Measurements from ENCODE around the gene LCN12.
"Not testable (repeated sequence)": the region's sequence is repeated elsewhere in the genome, so short reads cannot be mapped to it uniquely, and the experiment has no call there.

Gene LCN12

DNA sequence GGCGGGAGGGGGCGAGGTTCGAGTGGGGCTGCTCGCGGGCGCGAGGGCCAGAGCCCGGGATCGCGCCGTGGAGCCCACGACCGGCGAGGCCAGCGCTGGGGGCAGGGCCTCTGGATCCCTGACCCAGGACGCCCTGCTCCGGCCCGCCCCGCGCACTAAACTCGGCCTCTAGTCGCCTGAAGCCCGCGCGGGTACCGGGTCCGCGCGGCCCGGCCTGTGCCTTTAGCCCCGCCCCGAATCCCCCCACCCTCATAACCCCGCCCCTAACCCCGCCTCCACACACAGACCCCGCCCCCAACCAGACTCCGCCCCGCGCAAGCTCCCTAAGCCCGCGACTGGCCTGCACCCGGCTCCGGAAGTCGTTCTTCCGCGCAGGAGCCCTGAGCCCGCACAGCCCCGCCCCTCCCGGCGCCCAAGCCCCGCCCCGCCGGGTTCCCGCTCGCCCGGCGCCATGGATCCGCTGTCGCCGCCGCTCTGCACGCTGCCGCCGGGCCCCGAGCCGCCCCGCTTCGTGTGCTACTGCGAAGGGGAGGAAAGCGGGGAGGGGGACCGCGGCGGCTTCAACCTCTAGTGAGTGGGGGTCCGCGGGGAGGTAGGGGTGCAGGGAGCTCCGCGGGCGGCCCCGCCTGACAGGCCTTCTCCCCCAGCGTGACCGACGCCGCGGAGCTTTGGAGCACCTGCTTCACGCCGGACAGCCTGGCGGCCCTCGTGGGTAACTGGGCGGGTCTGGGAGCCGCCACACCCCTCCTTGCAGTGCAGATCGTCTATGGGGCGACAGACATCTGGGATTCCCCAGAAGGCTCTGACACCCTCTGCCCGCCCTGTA is 40.1 kb downstream of the LCN12 start, which contains the start of gene PAXX:
Gene PAXX, plus strand, starts transcription at position 430 of the 826 bp plus-strand sequence. Its CDS starts 22 bp downstream, at position 452.
- peak; percentile 66 for DNase-seq

DNA sequence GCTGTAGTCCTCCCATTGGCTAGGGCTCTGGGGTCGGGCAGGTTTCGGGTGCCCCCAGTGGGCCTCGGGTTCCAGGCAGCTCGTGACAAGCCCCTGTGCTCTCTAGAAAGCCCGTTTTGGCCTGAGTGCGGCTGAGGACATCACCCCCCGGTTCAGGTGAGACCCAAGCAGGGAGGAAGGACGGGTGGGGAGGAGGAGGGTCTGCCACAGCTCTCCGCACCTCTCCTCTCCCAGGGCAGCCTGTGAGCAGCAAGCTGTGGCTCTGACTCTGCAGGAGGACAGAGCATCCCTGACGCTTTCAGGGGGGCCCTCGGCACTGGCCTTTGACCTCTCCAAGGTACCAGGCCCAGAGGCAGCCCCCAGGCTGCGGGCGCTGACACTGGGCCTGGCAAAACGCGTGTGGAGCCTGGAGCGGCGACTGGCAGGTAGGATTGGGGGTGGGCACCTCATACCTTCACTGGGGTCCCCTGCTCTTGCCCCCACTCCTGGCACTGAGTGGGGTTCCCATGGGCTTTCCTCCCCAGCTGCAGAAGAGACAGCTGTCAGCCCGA is 40.8 kb downstream of the LCN12 start:
- DNase-seq, result no peak

DNA sequence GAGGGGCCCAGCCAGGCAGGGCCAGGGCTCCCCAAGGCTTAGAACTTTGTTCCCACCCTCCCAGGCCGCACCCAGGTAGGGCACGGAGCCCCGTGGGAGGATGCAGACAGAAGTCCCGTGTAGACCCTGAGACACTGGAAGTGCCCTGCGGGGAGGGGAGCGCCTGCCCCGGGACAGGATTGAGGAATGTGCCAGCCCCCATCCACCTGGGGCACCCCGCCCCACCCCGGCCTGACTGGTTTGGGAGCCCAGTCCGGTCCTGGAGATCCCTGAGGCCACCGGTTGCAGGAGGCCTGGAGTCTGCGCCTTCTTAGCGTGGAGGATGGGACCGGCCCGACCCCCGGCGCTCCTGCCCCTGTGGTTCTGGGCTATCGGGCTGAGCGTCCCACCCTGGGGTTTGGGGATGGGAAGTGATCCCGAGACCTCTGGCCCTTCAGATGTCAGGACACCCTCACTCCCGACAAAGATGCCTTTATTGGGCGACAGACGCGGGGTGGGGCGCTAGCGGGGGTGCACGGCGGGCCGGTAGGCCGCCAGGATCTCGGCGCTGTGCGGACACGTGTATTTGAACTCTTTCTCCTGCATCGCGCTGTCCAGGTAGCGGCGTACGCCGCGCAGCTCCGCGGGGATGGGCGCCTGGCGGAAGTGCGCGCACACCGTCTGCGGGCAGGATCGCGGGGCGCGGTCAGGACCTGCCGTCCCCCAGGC is 42.3 kb downstream of the LCN12 start:
- no peak for DNase-seq

- peak; percentile 17 for DNase-seq
Observed at GRCh38 chr9:136994888-136995230, 42.8 kb downstream of the LCN12 start.

- DNase-seq, result no peak
Observed at GRCh38 chr9:136995362-136995761, 43.3 kb downstream of the LCN12 start.

GRCh38 chr9:136995772-136996311 is 43.8 kb downstream of the LCN12 start:
- peak; percentile 29 for DNase-seq

DNA sequence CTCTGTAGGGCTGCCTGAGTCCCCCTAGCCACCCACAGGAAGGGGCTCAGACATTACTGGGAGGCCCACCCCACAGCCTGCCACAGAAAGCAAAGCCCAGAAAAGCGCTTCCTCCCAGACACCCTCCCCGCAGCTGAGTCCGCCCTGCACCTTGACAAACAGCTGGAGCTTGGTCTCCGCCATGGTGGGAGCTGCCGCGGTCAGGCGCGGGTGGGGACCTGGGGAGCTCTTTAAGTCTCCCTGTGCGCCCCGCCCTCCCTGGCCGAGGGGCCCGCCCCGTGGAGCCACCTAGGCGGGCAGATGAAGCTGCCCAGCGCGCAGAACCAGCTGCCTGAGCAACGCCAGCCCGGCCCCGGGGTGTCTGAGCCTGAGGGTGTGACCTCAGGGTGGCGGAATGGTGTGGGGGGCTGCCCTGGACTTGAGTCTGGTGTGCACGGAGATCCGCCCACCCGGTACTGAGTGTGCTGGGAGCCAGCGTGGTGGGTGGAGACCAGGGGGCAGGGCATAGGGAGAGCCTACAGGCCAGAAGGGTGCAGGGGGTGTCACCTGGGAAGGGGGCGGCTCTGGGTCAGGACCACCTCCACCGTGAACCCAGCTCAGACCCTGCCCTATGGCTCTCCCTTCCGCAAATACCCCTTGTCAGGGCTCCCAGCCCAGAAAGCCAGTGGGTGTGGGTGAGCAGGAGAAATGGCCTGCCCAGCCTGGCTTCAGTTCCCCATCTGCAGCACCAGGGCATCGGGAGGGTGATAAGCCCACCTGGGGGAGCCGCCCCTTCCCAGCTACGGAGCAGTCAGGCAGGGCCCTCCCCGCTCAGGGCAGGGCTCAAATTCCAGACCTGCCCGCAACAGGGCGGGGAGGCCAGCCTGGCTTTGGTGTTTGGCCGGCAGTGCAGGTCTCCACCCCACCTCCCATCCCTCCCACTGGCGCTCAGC is 44.6 kb downstream of the LCN12 start, which contains the start of gene CLIC3:
Gene CLIC3, minus strand, starts transcription at position 208 of the 932 bp plus-strand sequence. Its CDS starts 25 bp downstream, at position 183.
- DNase-seq, result no peak

- no peak for DNase-seq
Observed at GRCh38 chr9:136997371-136997770, 45.3 kb downstream of the LCN12 start.

GRCh38 chr9:136997830-136998234 is 45.8 kb downstream of the LCN12 start:
- no peak for DNase-seq

DNA sequence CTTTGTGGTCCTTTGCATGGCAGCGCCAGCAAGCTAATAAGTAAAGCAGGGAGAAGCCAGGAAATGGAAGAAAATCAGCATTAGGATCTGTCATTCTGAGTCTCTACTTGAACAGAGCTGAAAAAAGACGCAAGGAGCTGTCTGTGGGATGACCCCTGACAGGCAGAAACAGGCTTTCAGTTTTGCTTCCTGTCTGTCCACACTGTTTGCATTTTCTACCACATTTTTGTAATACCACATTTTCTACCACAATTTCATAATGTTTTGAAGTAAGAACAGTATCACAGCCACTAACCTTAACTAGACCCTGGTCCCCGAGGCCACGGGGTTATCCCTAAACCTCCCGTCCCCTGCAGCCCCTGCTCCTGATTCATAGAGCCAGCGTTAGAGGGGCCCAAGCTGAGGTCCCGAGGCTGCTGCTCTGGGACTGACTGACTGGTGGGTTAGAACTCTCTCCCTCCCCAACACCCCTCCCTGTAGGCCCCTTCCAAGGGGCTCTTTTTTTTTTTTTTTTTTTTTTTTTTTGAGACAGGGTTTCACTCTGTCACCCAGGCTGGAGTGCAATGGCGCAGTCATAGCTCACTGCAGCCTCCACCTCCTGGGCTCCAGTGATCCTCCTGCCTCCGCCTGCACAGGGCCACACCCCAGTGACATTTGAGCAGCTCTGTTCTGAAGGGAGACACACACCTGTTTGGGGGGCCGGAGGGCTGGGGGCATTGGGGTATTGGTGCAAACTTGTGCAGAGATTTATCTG is 48.3 kb downstream of the LCN12 start:
- no peak for DNase-seq

- DNase-seq, result no peak
Observed at GRCh38 chr9:137001857-137002645, 50.0 kb downstream of the LCN12 start.

GRCh38 chr9:137002646-137003041 is 50.6 kb downstream of the LCN12 start:
- no peak for DNase-seq

DNA sequence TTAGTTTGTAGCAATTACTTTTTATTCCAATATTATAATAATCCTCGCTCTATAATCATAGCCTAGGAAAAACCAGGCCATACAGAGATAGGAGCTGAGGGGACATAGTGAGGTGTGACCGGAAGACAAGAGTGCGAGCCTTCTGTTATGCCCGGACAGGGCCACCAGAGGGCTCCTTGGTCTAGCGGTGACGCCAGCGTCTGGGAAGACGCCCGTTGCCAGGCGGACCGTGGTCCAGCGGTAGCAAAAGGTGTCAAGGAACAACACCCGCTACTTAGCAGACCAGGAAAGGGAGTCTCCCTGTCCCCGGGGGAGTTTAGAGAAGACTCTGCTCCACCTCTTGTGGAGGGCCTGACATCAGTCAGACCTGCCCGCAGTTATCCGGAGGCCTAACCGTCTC is 52.2 kb downstream of the LCN12 start:
- not testable (repeated sequence) for DNase-seq

All from NCI-H1105 treated with DMSO at 0.1 percent for 48 hours (cell line).